Gastroesophageal sphincter (tissue), 4 donors: ENCODE data around the gene LMNTD2. TPM values are rescaled to one million over a fixed set of nuclear protein-coding genes. Genes with fewer than 3 reads are reported as not detected.

Experiments
- ATAC-seq: fragments of 150-250 bp; one replicate; pipeline ENCODE4 v1.9.1; 2016; ENCODE audit warnings: mild to moderate bottlenecking, moderate library complexity
- H3K27ac ChIP-seq, 4 donors: fragments of 200-600 bp; sonication (generic) in 3 of 4; 1 replicate in 3 of 4; 2 replicates in 1 of 4; pipeline ENCODE4 v1.5.1; 2016 to 2019
- H3K27me3 ChIP-seq: fragments of 200-600 bp; sonication (generic); one replicate; pipeline ENCODE4 v1.5.1; 2019
- H3K36me3 ChIP-seq, 2 donors: fragments of 200-600 bp; sonication (generic); one replicate each; pipeline ENCODE4 v1.5.1; 2019; ENCODE audit warnings: control low read depth in 1 of 2
- H3K4me1 ChIP-seq, 3 donors: fragments of 200-600 bp; sonication (generic); 1 replicate in 2 of 3; 2 replicates in 1 of 3; pipeline ENCODE4 v1.5.1; 2016 to 2019; ENCODE audit warnings: control low read depth in 2 of 3
- H3K4me3 ChIP-seq, 2 donors: fragments of 200-600 bp; sonication (generic); one replicate each; pipeline ENCODE4 v1.5.1; 2019; ENCODE audit warnings: mild to moderate bottlenecking in 1 of 2, moderate library complexity in 1 of 2
- H3K9me3 ChIP-seq, 3 donors: fragments of 200-600 bp; sonication (generic); one replicate each; pipeline ENCODE4 v1.5.1; 2017 to 2019; ENCODE audit warnings: control low read depth in 2 of 3
- CTCF ChIP-seq, 4 experiments: fragments of 200-600 bp in 2 of 4; fragments of 450-650 bp in 2 of 4; sonication (generic) in 1 of 4; IDR thresholded peaks; one replicate each; pipeline ENCODE4 v1.5.1; 2017 to 2019; ENCODE audit warnings: antibody characterized with exemption in 4 of 4, mild to moderate bottlenecking in 2 of 4, moderate library complexity in 2 of 4
- EP300 ChIP-seq: sonication (generic); formaldehyde crosslinking; IDR thresholded peaks from one replicate; pipeline ENCODE4 v1.6.1; 2017; ENCODE audit warnings: antibody characterized with exemption, mild to moderate bottlenecking
- POLR2A ChIP-seq, 2 donors: fragments of 450-650 bp; IDR thresholded peaks; one replicate each; pipeline ENCODE4 v1.6.1; 2017; ENCODE audit warnings: antibody characterized with exemption in 2 of 2, mild to moderate bottlenecking in 2 of 2, moderate library complexity in 1 of 2
- POLR2AphosphoS5 ChIP-seq: sonication (generic); formaldehyde crosslinking; IDR thresholded peaks from one replicate; pipeline ENCODE4 v1.6.1; 2017; ENCODE audit warnings: antibody characterized with exemption
- WGBS, 2 donors: methylation state at CpG; one replicate each; pipeline ENCODE4 v1.1.5; 2018; ENCODE audit warnings: low coverage in 1 of 2; 5-methylcytosine and 5-hydroxymethylcytosine counted together
- total RNA-seq, 4 donors: library from RNA; depleted of rRNA; stranded (reverse); fragments of >200 nt; gene quantifications; one replicate each; pipeline ENCODE4 v1.1.0, GENCODE V29; 2016

The LMNTD2 gene
- total RNA-seq, 4 donors from 2014 or later, result 0.81 to 2.1 (median 1.1) TPM

- H3K4me3 ChIP-seq, result no peak overlapping the region
- no peak for ATAC-seq
- peaks cover 59% of the 10 kb centered on the region for H3K27me3 ChIP-seq
- peaks cover 0 to 7% of the 10 kb centered on the region in 2 donors for H3K36me3 ChIP-seq
- TF ChIP-seq EP300, result no peak
- no peak for TF ChIP-seq CTCF (IDR thresholded peaks at IDR 0.05)
- TF ChIP-seq POLR2AphosphoS5, result no peak
- TF ChIP-seq POLR2A (IDR thresholded peaks at IDR 0.05), result no peak
- H3K27ac ChIP-seq, result no peak overlapping the region
- peaks cover 0 to 12% (median 6%) of the 10 kb centered on the region in 3 donors for H3K4me1 ChIP-seq
- no peaks in the 10 kb centered on the region for H3K9me3 ChIP-seq
- 90% methylated on average over 3 to 7 of the region's 25 CpGs for WGBS, 2 donors
Measured at GRCh38 chr11:550021-550745, 10.4 kb downstream of the LMNTD2 start.

GRCh38 chr11:548700-549603 lies 11.6 kb downstream of the LMNTD2 start:
- H3K4me1 ChIP-seq, result no peaks in the 10 kb centered on the region
- no peak for ATAC-seq
- no peak overlapping the region for H3K27ac ChIP-seq
- H3K27me3 ChIP-seq, result peaks cover 47% of the 10 kb centered on the region
- WGBS, 2 donors, result 90 to 91% methylated on average over 6 of the region's 32 CpGs
- no peak for TF ChIP-seq POLR2A (IDR thresholded peaks at IDR 0.05)
- no peak for TF ChIP-seq EP300
- no peak for TF ChIP-seq CTCF (IDR thresholded peaks at IDR 0.05)
- TF ChIP-seq POLR2AphosphoS5, result no peak
- no peak overlapping the region for H3K4me3 ChIP-seq
- no peaks in the 10 kb centered on the region for H3K9me3 ChIP-seq
- peaks cover 0 to 7% of the 10 kb centered on the region in 2 donors for H3K36me3 ChIP-seq

GRCh38 chr11:545171-545570 lies 15.4 kb downstream of the LMNTD2 start:
- TF ChIP-seq POLR2AphosphoS5, result no peak
- TF ChIP-seq CTCF (IDR thresholded peaks at IDR 0.05), result no peak
- TF ChIP-seq EP300, result no peak
- TF ChIP-seq POLR2A (IDR thresholded peaks at IDR 0.05), result no peak
- Histone ChIP-seq H3K4me1 (no peaks in the 10 kb centered on the region), H3K4me3 (no peak overlapping the region), H3K27me3 (peaks cover 15% of the 10 kb centered on the region), H3K27ac (no peak overlapping the region), H3K9me3 (no peaks in the 10 kb centered on the region), H3K36me3 (peaks cover 0 to 3% of the 10 kb centered on the region in 2 donors)
- no peak for ATAC-seq
- WGBS, 2 donors, result 40% methylated on average over 1 of the region's 11 CpGs; no CpG with 5 or more reads in 1 of the 2 donors

GRCh38 chr11:544817-545166 lies 15.7 kb downstream of the LMNTD2 start:
- peaks cover 15% of the 10 kb centered on the region for H3K27me3 ChIP-seq
- H3K4me3 ChIP-seq, result no peak overlapping the region
- ATAC-seq, result no peak
- H3K9me3 ChIP-seq, result no peaks in the 10 kb centered on the region
- no peak overlapping the region for H3K27ac ChIP-seq
- no peaks in the 10 kb centered on the region for H3K4me1 ChIP-seq
- no peaks in the 10 kb centered on the region for H3K36me3 ChIP-seq
- TF ChIP-seq POLR2A (IDR thresholded peaks at IDR 0.05) (no peak), POLR2AphosphoS5 (no peak), CTCF (IDR thresholded peaks at IDR 0.05) (no peak), EP300 (no peak)
- no CpG with 5 or more reads among the region's 5 CpGs for WGBS, 2 donors
